Measurements from ENCODE around the gene GDPD4. TPM values are rescaled to one million over a fixed set of nuclear protein-coding genes. Genes with fewer than 3 reads are reported as not detected.

Gene GDPD4
- total RNA-seq, 2 donors from 2014 or later, result not detected

- Histone ChIP-seq H3K4me3 (no peak overlapping the region), H3K36me3 (no peaks in the 10 kb centered on the region), H3K9ac (ENCODE audit: low read depth in 2 of 2, low read length in 2 of 2) (no peak overlapping the region), H3K27ac (no peak overlapping the region), H3K9me3 (no peaks in the 10 kb centered on the region), H3K4me1 (no peaks in the 10 kb centered on the region), H3K27me3 (no peaks in the 10 kb centered on the region)
- intact Hi-C loops (cut with DNase I), result no loop called here
- TF ChIP-seq CTCF (IDR thresholded peaks at IDR 0.05), result no peak
- DNase-seq, result no peak
These were observed 18.9 kb upstream of the GDPD4 start for GRCh38 chr11:77320351-77320750.

- no peaks in the 10 kb centered on the region for H3K4me1 ChIP-seq
- intact Hi-C loops (cut with DNase I), result no loop called here
These were observed 17.1 kb upstream of the GDPD4 start for GRCh38 chr11:77318600-77318999.

GRCh38 chr11:77316733-77317342 is 15.4 kb upstream of the GDPD4 start:
- Histone ChIP-seq H3K4me1 (no peaks in the 10 kb centered on the region), H3K27me3 (no peaks in the 10 kb centered on the region), H3K36me3 (no peaks in the 10 kb centered on the region), H3K9me3 (no peaks in the 10 kb centered on the region), H3K27ac (no peak overlapping the region), H3K9ac (ENCODE audit: low read depth in 2 of 2, low read length in 2 of 2) (no peak overlapping the region), H3K4me3 (no peak overlapping the region)
- no peak for DNase-seq
- TF ChIP-seq CTCF (IDR thresholded peaks at IDR 0.05), result no peak
- intact Hi-C loops (cut with DNase I), result no loop called here

More at GRCh38 chr11:77318600-77318999, 17.1 kb upstream of the GDPD4 start:
- Histone ChIP-seq H3K27me3 (no peaks in the 10 kb centered on the region), H3K36me3 (no peaks in the 10 kb centered on the region), H3K9me3 (no peaks in the 10 kb centered on the region), H3K9ac (ENCODE audit: low read depth in 2 of 2, low read length in 2 of 2) (no peak overlapping the region), H3K27ac (no peak overlapping the region), H3K4me3 (no peak overlapping the region)
- DNase-seq, result no peak
- TF ChIP-seq CTCF (IDR thresholded peaks at IDR 0.05), result no peak

- Histone ChIP-seq H3K4me1 (no peaks in the 10 kb centered on the region), H3K9ac (ENCODE audit: low read depth in 2 of 2, low read length in 2 of 2) (no peak overlapping the region), H3K27me3 (no peaks in the 10 kb centered on the region), H3K9me3 (no peaks in the 10 kb centered on the region), H3K27ac (no peak overlapping the region), H3K36me3 (no peaks in the 10 kb centered on the region), H3K4me3 (no peak overlapping the region)
- intact Hi-C loops (cut with DNase I), result no loop called here
- no peak for DNase-seq
- no peak for TF ChIP-seq CTCF (IDR thresholded peaks at IDR 0.05)
These were observed 10.6 kb upstream of the GDPD4 start for GRCh38 chr11:77312107-77312506.

GRCh38 chr11:77311701-77312100 is 10.2 kb upstream of the GDPD4 start:
- H3K36me3 ChIP-seq, result no peaks in the 10 kb centered on the region
- H3K4me1 ChIP-seq, result no peaks in the 10 kb centered on the region
- no peak for DNase-seq
- no peak overlapping the region for H3K27ac ChIP-seq
- intact Hi-C loops (cut with DNase I), result no loop called here
- H3K9me3 ChIP-seq, result no peaks in the 10 kb centered on the region
- no peak overlapping the region for H3K9ac ChIP-seq (ENCODE audit: low read depth in 2 of 2, low read length in 2 of 2)
- H3K27me3 ChIP-seq, result no peaks in the 10 kb centered on the region
- no peak overlapping the region for H3K4me3 ChIP-seq
- no peak for TF ChIP-seq CTCF (IDR thresholded peaks at IDR 0.05)

Data from colonic mucosa (tissue), 4 donors.